NCI-H524 (cell line): Measurements from ENCODE around the gene HCLS1.
"Not testable (repeated sequence)": the region's sequence is repeated elsewhere in the genome, so short reads cannot be mapped to it uniquely, and the experiment has no call there.

Source experiments
- DNase-seq, 2 experiments: peaks; one replicate each; lab custom pipeline; 2025; lab: John Stamatoyannopoulos, UW

The HCLS1 gene

DNA sequence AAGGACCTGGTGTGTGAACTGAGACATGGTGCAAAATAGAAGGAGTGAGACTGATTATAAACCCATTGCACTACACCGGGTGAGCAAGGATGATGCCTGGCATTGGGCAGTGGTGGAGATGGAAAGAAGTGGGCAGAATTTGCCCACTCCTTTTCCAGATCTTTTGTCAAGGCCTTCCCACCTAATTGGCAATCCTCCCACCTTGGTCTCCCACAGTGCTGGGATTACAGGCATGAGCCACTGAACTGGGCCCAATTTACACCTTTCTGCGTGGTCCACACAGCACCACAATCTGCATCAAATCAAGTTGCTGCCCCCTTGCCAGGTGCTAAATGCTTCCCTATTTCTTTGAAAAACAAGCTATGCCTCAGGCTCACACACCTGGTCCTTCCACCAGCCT lies 62.1 kb downstream of the HCLS1 start:
- no peak for DNase-seq

DNA sequence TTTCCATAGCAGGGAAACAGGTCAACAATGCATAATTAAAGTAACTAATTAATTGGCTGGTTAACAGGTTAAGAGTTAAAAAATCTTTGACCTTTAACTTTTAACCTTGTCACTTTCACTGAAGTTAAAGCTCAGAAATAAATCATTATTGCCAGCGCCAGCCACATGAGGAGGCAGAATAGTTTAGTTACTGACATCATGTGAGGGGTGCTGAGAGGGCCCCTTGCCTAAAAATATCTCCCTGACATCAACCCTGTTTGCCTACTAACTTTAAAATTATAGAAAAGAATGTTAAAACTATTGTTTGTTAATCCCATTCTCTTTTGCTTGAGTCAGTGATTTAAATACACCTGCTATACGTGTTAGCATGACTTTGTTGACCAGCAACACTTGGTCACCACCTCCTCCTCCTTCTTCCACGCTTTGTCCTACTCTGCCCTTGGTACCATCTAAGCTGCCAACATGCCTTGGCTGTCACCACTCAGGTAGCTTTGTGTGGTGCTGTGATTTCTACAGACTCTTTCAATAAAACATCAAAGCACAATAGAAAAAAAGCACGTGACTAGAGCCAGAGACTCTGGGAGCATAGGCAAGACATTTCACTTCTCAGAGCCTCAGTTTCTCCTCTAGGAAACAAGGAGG lies 64.8 kb downstream of the HCLS1 start:
- DNase-seq, result no peak

DNA sequence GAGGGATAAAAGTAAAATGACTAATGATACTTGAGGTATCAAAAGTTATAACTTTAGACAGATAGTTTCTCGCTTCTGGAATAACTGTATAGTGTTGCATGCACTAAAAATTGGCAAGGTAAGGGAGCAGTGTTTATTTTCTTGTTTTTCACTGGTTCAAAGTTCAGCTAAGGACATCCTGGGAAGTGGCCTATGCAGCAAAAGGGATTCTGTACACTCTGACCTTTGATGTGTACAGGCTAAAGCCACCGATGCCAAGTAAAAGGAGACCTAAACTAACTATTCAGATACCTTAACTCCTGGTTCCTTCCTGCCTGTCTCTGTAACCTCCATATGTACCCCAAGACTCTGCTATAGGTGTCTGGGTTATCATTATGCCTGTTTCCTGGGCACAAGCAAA lies 65.9 kb downstream of the HCLS1 start:
- DNase-seq, result no peak

DNA sequence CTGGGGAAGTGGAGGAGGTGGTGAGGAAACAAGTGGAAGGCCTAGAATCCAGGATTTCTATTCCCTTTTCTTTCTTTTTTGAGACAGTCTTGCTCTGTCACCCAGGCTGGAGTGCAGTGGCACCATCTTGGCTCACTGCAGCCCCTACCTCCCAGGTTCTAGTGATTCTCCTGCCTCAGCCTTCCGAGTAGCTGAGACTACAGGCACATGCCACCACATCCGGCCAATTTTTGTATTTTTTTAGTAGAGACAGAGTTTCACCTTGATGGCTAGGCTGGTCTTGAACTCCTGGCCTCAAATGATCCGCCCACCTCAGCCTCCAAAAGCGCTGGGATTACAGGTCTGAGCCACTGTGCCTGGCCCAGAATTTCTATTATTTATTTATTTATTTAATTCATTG lies 66.9 kb downstream of the HCLS1 start:
- DNase-seq, result not testable (repeated sequence)

DNA sequence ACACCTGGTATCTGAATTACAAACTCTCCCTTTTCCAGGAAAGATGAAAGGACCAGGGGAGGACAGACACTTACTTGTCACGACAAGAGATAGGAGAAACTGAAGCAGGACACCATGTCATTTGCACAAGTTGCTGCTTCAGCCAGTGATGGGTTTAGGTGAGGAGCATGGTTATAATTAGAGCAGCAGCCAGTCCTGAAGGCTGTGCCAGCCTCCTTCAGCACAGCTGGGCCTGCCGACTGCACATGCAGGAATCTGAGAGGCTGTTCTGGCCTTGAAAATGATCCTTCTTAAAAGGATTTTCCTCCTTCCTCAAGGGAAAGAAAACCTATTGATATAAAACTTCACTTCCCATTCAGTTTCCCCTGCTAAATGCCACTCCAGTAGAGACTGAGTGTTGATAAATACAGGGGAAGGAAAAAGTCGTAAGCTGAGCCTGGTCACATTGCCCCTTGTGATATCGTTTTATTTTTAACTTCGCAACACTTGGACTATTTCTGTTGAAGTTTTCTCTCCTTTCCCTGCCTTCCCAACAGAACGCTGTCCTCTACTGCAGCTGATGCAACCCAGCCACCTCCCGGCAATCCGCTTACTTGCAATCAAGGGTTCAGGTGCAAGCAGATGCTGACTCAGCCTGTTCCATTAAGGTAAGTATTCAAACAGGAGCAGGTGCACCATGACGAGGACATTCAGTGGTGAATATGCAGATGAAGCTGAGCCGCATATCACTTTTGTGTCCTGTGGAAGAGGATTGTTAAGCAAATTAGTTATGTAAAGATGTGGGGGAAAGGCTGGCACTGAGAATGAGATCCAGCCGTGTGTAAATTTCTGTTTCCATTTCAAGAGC lies 67.6 kb downstream of the HCLS1 start, which contains the start of gene FBXO40:
Gene FBXO40, plus strand, starts transcription at position 524 of the 847 bp plus-strand sequence. CDS start 27,197 bp downstream, outside the sequence.
- peak; percentile 72 to 89 for DNase-seq

DNA sequence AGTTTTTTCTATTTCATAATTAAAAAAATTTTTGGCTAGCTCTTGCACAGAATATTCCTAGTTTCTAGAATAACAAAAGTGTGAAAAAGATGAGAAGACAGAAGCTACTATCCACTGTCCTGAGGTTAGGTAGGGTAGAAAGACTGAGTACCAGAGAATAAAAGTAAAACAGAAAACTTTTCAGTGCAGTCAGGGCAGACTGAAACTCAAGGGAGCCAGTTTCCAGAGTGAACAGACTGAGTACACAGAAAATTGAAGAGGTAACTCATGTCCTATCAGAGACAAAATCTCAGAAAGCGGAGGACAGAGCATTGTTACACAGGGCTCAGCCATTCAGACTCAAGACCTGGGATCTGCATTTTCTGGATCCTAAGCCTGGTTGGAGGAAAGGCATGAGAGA lies 76.3 kb downstream of the HCLS1 start:
- no peak for DNase-seq

DNA sequence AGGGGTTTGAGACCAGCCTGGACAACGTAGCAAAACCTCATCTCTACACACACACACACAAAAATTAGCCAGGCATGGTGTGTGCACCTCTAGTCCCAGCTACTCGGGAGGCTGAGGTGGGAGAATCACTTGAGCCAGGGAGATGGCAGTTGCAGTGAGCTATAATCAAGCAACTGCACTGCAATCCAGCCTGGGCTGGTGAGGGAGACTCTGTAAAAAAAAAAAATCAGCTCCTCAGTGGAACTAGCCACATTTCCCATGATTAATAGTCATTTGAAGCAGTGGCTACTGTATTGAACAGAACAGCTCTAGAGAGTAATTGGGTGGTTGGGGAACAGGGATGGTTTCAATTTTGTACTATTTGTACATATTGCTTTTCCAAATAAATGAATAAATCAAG lies 79.0 kb downstream of the HCLS1 start:
- DNase-seq, result no peak
